ENCODE results near the gene CYP39A1. TPM values are rescaled to one million over a fixed set of nuclear protein-coding genes. Genes with fewer than 3 reads are reported as not detected.

Gene CYP39A1
- total and polyA plus RNA-seq, 2 of the 13 experiments (the other 11 are each of a cell fraction or from before 2014, with no cell fraction given), result 0.13 TPM; not detected in 1

- H3K9ac ChIP-seq (ENCODE audit: insufficient read depth, low read depth, low read length), result no peak overlapping the region
- POLR2A ChIA-PET, result no interaction called here
- no peaks in the 10 kb centered on the region for H3K9me3 ChIP-seq (ENCODE audit: low read length)
- CTCF ChIA-PET (ENCODE audit: low intra/inter-chr PET ratio, low total read pairs), result no interaction called here
- H3K27ac ChIP-seq (ENCODE audit: extremely low read length, insufficient read depth, low read length), result no peak overlapping the region
- DNase-seq (ENCODE audit: low spot score) (no peak), FAIRE-seq (no peak), ATAC-seq (no peak)
- TF ChIP-seq, protein P1, sequence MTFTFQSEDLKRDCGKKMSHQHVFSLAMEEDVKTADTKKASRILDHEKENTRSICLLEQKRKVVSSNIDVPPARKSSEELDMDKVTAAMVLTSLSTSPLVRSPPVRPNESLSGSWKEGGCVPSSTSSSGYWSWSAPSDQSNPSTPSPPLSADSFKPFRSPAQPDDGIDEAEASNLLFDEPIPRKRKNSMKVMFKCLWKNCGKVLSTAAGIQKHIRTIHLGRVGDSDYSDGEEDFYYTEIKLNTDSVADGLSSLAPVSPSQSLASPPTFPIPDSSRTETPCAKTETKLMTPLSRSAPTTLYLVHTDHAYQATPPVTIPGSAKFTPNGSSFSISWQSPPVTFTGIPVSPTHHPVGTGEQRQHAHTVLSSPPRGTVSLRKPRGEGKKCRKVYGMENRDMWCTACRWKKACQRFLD (CRISPR knock-in tag; IDR thresholded peaks at IDR 0.05; ENCODE audit: borderline replicate concordance), result no peak
- H3K36me3 ChIP-seq (replicated peaks in 1 of 2; ENCODE audit: control insufficient read depth in 1 of 2, insufficient read depth in 2 of 2, low read length in 2 of 2), result no peaks in the 10 kb centered on the region
- no peaks in the 10 kb centered on the region for H3K79me2 ChIP-seq (ENCODE audit: insufficient read depth, low read length)
- H3K4me3 ChIP-seq (replicated peaks in 1 of 3; ENCODE audit: insufficient read depth in 1 of 3, low read depth in 2 of 3, low read length in 3 of 3), result no peak overlapping the region
- no peaks in the 10 kb centered on the region for H3K27me3 ChIP-seq (ENCODE audit: control insufficient read depth in 1 of 2, insufficient read depth in 2 of 2, low read length in 2 of 2)
- no peaks in the 10 kb centered on the region for H3K4me1 ChIP-seq (ENCODE audit: insufficient read depth, low read length)
- no peak overlapping the region for H3K4me2 ChIP-seq (ENCODE audit: low read depth, low read length)
- intact Hi-C loops (cut with micrococcal nuclease; ENCODE audit: unreplicated experiment), result no loop called here
- BruUV-seq (replicated peaks), result no TSS peak
- H4K20me1 ChIP-seq (ENCODE audit: insufficient read depth, low read length), result no peaks in the 10 kb centered on the region
- no peak overlapping the region for H2AFZ ChIP-seq (ENCODE audit: low read length)
- in situ Hi-C loops (cut with HindIII; ENCODE audit: extremely low pct_ligation_motif_present, low pct_unique_long_range_greater_than_20kb), result no loop called here
Measured at GRCh38 chr6:46504242-46504641, 148.4 kb downstream of the CYP39A1 start.

DNA sequence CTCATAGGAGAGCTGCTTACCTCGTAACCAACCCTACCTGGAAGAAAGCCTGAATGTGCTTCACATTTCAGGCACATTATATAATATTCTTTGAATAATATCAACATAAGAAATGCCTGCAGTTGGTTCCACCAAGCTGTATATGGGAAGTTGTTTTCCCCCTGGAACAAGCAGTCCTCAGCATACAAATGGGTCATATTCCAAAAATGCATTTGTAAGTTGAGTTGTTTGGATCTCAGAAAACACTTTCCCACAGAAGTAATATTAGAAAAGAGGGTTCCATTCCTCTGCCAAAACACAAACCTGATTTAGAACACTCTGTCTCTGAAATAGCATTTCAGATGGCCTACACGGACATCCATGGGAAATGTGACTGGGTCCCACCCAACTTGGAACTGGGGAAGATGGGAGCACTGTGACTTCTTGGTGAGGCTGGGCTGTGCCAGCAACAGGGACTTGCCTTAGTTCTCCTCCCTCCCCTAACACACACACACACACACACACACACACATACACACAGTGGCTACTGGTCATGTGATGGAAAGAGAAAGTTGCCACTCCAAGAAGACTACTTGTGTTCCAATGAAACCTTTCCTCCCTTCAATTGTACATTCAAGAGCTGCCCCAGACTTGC lies 150.0 kb downstream of the CYP39A1 start:
- Histone ChIP-seq H3K27ac (ENCODE audit: extremely low read length, insufficient read depth, low read length) (no peak overlapping the region), H3K4me2 (ENCODE audit: low read depth, low read length) (no peak overlapping the region), H3K9me3 (ENCODE audit: low read length) (no peaks in the 10 kb centered on the region), H3K9ac (ENCODE audit: insufficient read depth, low read depth, low read length) (no peak overlapping the region), H4K20me1 (ENCODE audit: insufficient read depth, low read length) (no peaks in the 10 kb centered on the region), H3K36me3 (replicated peaks in 1 of 2; ENCODE audit: control insufficient read depth in 1 of 2, insufficient read depth in 2 of 2, low read length in 2 of 2) (no peaks in the 10 kb centered on the region), H3K4me3 (replicated peaks in 1 of 3; ENCODE audit: insufficient read depth in 1 of 3, low read depth in 2 of 3, low read length in 3 of 3) (no peak overlapping the region), H2AFZ (ENCODE audit: low read length) (no peak overlapping the region), H3K79me2 (ENCODE audit: insufficient read depth, low read length) (no peaks in the 10 kb centered on the region), H3K27me3 (ENCODE audit: control insufficient read depth in 1 of 2, insufficient read depth in 2 of 2, low read length in 2 of 2) (no peaks in the 10 kb centered on the region), H3K4me1 (ENCODE audit: insufficient read depth, low read length) (no peaks in the 10 kb centered on the region)
- no peak for FAIRE-seq
- intact Hi-C loops (cut with micrococcal nuclease; ENCODE audit: unreplicated experiment), result no loop called here
- no peak for ATAC-seq
- no peak for DNase-seq (ENCODE audit: low spot score)
- in situ Hi-C loops (cut with HindIII; ENCODE audit: extremely low pct_ligation_motif_present, low pct_unique_long_range_greater_than_20kb), result no loop called here
- WGBS (ENCODE audit: low lambda C conversion rate), result 0% methylated on average over 2 of the region's 2 CpGs
- ChIA-PET CTCF (ENCODE audit: low intra/inter-chr PET ratio, low total read pairs) (no interaction called here), POLR2A (no interaction called here)
- no TSS peak for BruUV-seq (replicated peaks)
- TF ChIP-seq, protein P2, sequence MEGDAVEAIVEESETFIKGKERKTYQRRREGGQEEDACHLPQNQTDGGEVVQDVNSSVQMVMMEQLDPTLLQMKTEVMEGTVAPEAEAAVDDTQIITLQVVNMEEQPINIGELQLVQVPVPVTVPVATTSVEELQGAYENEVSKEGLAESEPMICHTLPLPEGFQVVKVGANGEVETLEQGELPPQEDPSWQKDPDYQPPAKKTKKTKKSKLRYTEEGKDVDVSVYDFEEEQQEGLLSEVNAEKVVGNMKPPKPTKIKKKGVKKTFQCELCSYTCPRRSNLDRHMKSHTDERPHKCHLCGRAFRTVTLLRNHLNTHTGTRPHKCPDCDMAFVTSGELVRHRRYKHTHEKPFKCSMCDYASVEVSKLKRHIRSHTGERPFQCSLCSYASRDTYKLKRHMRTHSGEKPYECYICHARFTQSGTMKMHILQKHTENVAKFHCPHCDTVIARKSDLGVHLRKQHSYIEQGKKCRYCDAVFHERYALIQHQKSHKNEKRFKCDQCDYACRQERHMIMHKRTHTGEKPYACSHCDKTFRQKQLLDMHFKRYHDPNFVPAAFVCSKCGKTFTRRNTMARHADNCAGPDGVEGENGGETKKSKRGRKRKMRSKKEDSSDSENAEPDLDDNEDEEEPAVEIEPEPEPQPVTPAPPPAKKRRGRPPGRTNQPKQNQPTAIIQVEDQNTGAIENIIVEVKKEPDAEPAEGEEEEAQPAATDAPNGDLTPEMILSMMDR (CRISPR knock-in tag; IDR thresholded peaks at IDR 0.05), result no peak
- TF ChIP-seq JDP2 (CRISPR knock-in tag; IDR thresholded peaks at IDR 0.05; ENCODE audit: borderline replicate concordance) (no peak), ZBTB20 (CRISPR knock-in tag; IDR thresholded peaks at IDR 0.05; ENCODE audit: borderline replicate concordance, low read depth) (no peak), HIC2 (CRISPR knock-in tag; IDR thresholded peaks at IDR 0.05; ENCODE audit: low read depth) (no peak), ZNF501 (CRISPR knock-in tag; IDR thresholded peaks at IDR 0.05) (no peak)
- TF ChIP-seq, protein P3, sequence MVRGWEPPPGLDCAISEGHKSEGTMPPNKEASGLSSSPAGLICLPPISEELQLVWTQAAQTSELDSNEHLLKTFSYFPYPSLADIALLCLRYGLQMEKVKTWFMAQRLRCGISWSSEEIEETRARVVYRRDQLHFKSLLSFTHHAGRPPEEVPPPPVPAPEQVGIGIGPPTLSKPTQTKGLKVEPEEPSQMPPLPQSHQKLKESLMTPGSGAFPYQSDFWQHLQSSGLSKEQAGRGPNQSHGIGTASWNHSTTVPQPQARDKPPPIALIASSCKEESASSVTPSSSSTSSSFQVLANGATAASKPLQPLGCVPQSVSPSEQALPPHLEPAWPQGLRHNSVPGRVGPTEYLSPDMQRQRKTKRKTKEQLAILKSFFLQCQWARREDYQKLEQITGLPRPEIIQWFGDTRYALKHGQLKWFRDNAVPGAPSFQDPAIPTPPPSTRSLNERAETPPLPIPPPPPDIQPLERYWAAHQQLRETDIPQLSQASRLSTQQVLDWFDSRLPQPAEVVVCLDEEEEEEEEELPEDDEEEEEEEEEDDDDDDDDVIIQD (CRISPR knock-in tag; IDR thresholded peaks at IDR 0.05; ENCODE audit: low read depth), result no peak

Data from HepG2 (cell line).